Endodermal cell (in vitro differentiated cells): ENCODE measurements around the gene ITGA4. TPM values are rescaled to one million over a fixed set of nuclear protein-coding genes. Genes with fewer than 3 reads are reported as not detected.

Source experiments
- DNase-seq: peaks from one replicate; pipeline ENCODE4 v3.0.0-alpha.2; 2017
- H3K27ac ChIP-seq: 2 replicates; pipeline ENCODE4 v1.5.1; 2013; ENCODE audit warnings: mild to moderate bottlenecking, low read depth, low read length, moderate library complexity
- H3K27me3 ChIP-seq: 2 replicates; pipeline ENCODE4 v1.6.1; 2013; ENCODE audit warnings: mild to moderate bottlenecking, low read length, moderate library complexity; ENCODE audit not compliant: insufficient read depth, control insufficient read depth, poor library complexity, severe bottlenecking
- H3K36me3 ChIP-seq: 2 replicates; pipeline ENCODE4 v1.7.0; 2013; ENCODE audit warnings: mild to moderate bottlenecking, low read length, moderate library complexity; ENCODE audit not compliant: control insufficient read depth, insufficient read depth
- H3K4me1 ChIP-seq: one replicate; pipeline ENCODE4 v1.7.0; 2013; ENCODE audit warnings: low read length; ENCODE audit not compliant: control insufficient read depth, insufficient read depth
- H3K4me3 ChIP-seq: 2 replicates; pipeline ENCODE4 v1.5.1; 2013; ENCODE audit warnings: mild to moderate bottlenecking, low read length, moderate library complexity
- H3K9ac ChIP-seq: 2 replicates; pipeline ENCODE4 v1.6.1; 2013; ENCODE audit warnings: mild to moderate bottlenecking, low read length, moderate library complexity; ENCODE audit not compliant: poor library complexity, severe bottlenecking; ENCODE audit errors: extremely low read depth
- H3K9me3 ChIP-seq: 2 replicates; pipeline ENCODE4 v1.6.1; 2013; ENCODE audit warnings: mild to moderate bottlenecking, low read length, moderate library complexity; ENCODE audit not compliant: control insufficient read depth
- H3K27ac Mint-ChIP-seq: 2 replicates; pipeline ENCODE4 v1.8.0; 2020; ENCODE audit warnings: mixed read lengths
- H3K27me3 Mint-ChIP-seq: 2 replicates; pipeline ENCODE4 v1.8.0; 2021; ENCODE audit warnings: mild to moderate bottlenecking, mixed read lengths; ENCODE audit not compliant: insufficient read depth
- H3K36me3 Mint-ChIP-seq: 2 replicates; pipeline ENCODE4 v1.8.0; 2020; ENCODE audit warnings: low read depth, mixed read lengths
- H3K4me1 Mint-ChIP-seq: 2 replicates; pipeline ENCODE4 v1.8.0; 2020; ENCODE audit warnings: mixed read lengths
- H3K4me3 Mint-ChIP-seq: 2 replicates; pipeline ENCODE4 v1.8.0; 2020; ENCODE audit warnings: mild to moderate bottlenecking, moderate library complexity, mixed read lengths
- H3K9me3 Mint-ChIP-seq: 2 replicates; pipeline ENCODE4 v1.8.0; 2020; ENCODE audit warnings: mild to moderate bottlenecking, mixed read lengths
- CTCF ChIP-seq: fragments of 200-600 bp; sonication (generic); conservative IDR thresholded peaks from 2 replicates; pipeline ENCODE4 v1.5.0; 2021; ENCODE audit warnings: antibody characterized with exemption, mild to moderate bottlenecking
- WGBS, 2 experiments: methylation state at CpG; one replicate each; pipeline versions ENCODE4 v1.1.5 to v1.1.7; 2013; ENCODE audit warnings: missing lambda C conversion rate in 2 of 2, mixed read lengths in 1 of 2; ENCODE audit not compliant: insufficient coverage in 1 of 2, insufficient read length in 1 of 2; 5-methylcytosine and 5-hydroxymethylcytosine counted together
- total RNA-seq, 2 donors: library from RNA; stranded (reverse); fragmentation: NEBNext Ultra II Directional in 1 of 2; extraction: Animal tissue kit (Norgen Biotek cat#: 25700) in 1 of 2; gene quantifications; 2 replicates in 1 of 2; 3 replicates in 1 of 2; pipeline ENCODE4 v1.2.1, GENCODE V29; 2021

Gene ITGA4
- total RNA-seq, 2 donors from 2014 or later, result 1.3 to 2.4 TPM

- Mint-ChIP-seq H3K36me3 (no peaks in the 10 kb centered on the region), H3K27ac (no peak overlapping the region), H3K27me3 (peaks cover 30% of the 10 kb centered on the region), H3K9me3 (no peaks in the 10 kb centered on the region), H3K4me3 (no peak overlapping the region), H3K4me1 (peaks cover 5% of the 10 kb centered on the region)
- 43 to 87% methylated on average over 1 to 2 of the region's 2 CpGs for WGBS, 2 experiments
- no peak overlapping the region for H3K27ac ChIP-seq
- no peak for TF ChIP-seq CTCF
- H3K36me3 ChIP-seq, result no peaks in the 10 kb centered on the region
- no peaks in the 10 kb centered on the region for H3K9me3 ChIP-seq
- H3K9ac ChIP-seq, result no peak overlapping the region
- no peak overlapping the region for H3K4me3 ChIP-seq
- H3K4me1 ChIP-seq, result no peaks in the 10 kb centered on the region
- peaks cover 80% of the 10 kb centered on the region for H3K27me3 ChIP-seq
- DNase-seq, result no peak
Measured at GRCh38 chr2:181575650-181576025, 118.5 kb downstream of the ITGA4 start.

- no peaks in the 10 kb centered on the region for H3K9me3 ChIP-seq
- no peak for DNase-seq
- H3K4me3 Mint-ChIP-seq, result no peak overlapping the region
- no peaks in the 10 kb centered on the region for H3K36me3 Mint-ChIP-seq
- 94 to 96% methylated on average over 5 of the region's 5 CpGs for WGBS, 2 experiments
- H3K4me1 Mint-ChIP-seq, result peaks cover 5% of the 10 kb centered on the region
- no peaks in the 10 kb centered on the region for H3K4me1 ChIP-seq
- H3K9ac ChIP-seq, result no peak overlapping the region
- H3K27me3 ChIP-seq, result peaks cover 80% of the 10 kb centered on the region
- H3K27me3 Mint-ChIP-seq, result peaks cover 36% of the 10 kb centered on the region
- H3K9me3 Mint-ChIP-seq, result no peaks in the 10 kb centered on the region
- H3K4me3 ChIP-seq, result no peak overlapping the region
- TF ChIP-seq CTCF, result no peak
- H3K27ac Mint-ChIP-seq, result no peak overlapping the region
- H3K36me3 ChIP-seq, result no peaks in the 10 kb centered on the region
- no peak overlapping the region for H3K27ac ChIP-seq
Measured at GRCh38 chr2:181576431-181576830, 119.2 kb downstream of the ITGA4 start.

GRCh38 chr2:181578829-181579228 lies 121.6 kb downstream of the ITGA4 start:
- Histone ChIP-seq H3K9ac (no peak overlapping the region), H3K27me3 (peaks cover 70% of the 10 kb centered on the region), H3K4me1 (no peaks in the 10 kb centered on the region), H3K9me3 (no peaks in the 10 kb centered on the region), H3K27ac (no peak overlapping the region), H3K4me3 (no peak overlapping the region), H3K36me3 (no peaks in the 10 kb centered on the region)
- no peak for TF ChIP-seq CTCF
- Mint-ChIP-seq H3K4me1 (peaks cover 5% of the 10 kb centered on the region), H3K36me3 (no peaks in the 10 kb centered on the region), H3K4me3 (no peak overlapping the region), H3K27ac (no peak overlapping the region), H3K9me3 (no peaks in the 10 kb centered on the region), H3K27me3 (peaks cover 29% of the 10 kb centered on the region)
- no peak for DNase-seq
- WGBS, 2 experiments, result 76 to 100% methylated on average over 1 to 3 of the region's 3 CpGs
